ENCODE results near the gene SCUBE2.
"Not testable (repeated sequence)": the region's sequence is repeated elsewhere in the genome, so short reads cannot be mapped to it uniquely, and the experiment has no call there.

SCUBE2 gene

GRCh38 chr11:8985462-8985861 lies 105.9 kb downstream of the SCUBE2 start:
- no peak for DNase-seq (ENCODE audit: low read depth)
- H3K4me3 ChIP-seq (ENCODE audit: low read depth, low read length): no peak overlapping the region
- TF ChIP-seq CTCF (conservative IDR thresholded peaks at IDR 0.05; ENCODE audit: low read depth, low read length): no peak

DNA sequence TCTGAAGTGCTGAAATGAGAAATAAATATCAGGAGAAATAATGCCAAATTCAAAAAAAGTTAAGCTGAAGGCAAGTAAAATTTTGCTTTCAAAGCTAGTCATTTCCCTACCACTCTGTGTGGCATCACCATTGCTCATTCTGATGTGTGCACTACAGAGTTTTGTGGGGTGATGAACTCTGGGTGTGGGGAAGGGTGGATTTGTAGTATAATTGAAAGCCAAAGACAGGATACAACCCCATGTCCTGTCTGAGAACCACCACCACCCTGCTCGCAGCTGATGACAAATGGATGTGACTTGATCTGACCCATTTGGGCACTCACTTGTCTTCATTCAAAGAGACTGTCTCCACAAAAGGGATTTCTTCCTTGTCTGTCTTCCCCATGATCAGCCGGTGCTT lies 107.8 kb downstream of the SCUBE2 start:
- no peak for DNase-seq (ENCODE audit: low read depth)
- no peak overlapping the region for H3K4me3 ChIP-seq (ENCODE audit: low read depth, low read length)
- TF ChIP-seq CTCF (conservative IDR thresholded peaks at IDR 0.05; ENCODE audit: low read depth, low read length): no peak

DNA sequence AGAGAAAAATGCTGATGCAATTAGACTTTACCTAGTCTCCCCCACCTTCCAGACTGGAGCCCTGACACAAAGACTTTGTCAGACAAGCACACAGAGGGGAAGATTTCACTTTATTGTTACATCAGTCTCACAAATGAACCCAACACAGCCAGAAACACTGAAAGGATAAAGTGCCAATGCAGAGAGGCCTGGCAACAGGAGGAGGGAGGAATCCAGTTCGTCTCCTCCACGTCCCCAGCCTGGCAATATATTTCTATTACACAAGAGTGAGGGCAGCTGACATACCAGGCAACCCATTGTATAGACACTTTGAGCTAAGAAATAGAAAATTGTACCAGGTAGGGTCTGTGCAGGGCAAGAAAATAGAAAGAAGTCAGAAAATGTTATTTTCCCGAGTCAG lies 110.9 kb downstream of the SCUBE2 start:
- H3K4me3 ChIP-seq (ENCODE audit: low read depth, low read length): no peak overlapping the region
- DNase-seq (ENCODE audit: low read depth): no peak
- TF ChIP-seq CTCF (conservative IDR thresholded peaks at IDR 0.05; ENCODE audit: low read depth, low read length): no peak

- H3K4me3 ChIP-seq (ENCODE audit: low read depth, low read length); DNase-seq (ENCODE audit: low read depth): not testable (repeated sequence)
Observed at GRCh38 chr11:8979365-8979764, 112.0 kb downstream of the SCUBE2 start.

- H3K4me3 ChIP-seq (ENCODE audit: low read depth, low read length): no peak overlapping the region
- DNase-seq (ENCODE audit: low read depth): no peak
- no peak for TF ChIP-seq CTCF (conservative IDR thresholded peaks at IDR 0.05; ENCODE audit: low read depth, low read length)
Observed at GRCh38 chr11:8973121-8973520, 118.3 kb downstream of the SCUBE2 start.

DNA sequence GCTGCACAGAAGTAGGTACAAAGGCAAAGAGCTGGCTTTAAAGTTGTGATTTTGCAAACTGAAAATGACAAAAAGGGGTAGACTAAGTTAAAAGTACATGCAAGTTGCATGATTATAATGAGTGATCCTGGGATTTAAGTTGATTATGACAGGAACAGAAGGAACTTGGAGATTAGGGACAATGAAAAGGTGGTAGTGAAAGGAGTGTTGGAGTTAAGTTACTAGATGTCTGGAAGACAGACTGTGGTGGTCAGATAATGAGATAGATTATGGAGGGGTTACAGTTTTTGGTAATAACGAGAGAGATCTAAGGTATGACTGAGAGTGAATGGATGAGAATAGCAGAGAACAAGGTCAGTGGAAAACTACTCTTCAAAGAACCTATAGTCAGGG lies 119.5 kb downstream of the SCUBE2 start:
- no peak overlapping the region for H3K4me3 ChIP-seq (ENCODE audit: low read depth, low read length)
- no peak for TF ChIP-seq CTCF (conservative IDR thresholded peaks at IDR 0.05; ENCODE audit: low read depth, low read length)
- DNase-seq (ENCODE audit: low read depth): no peak

GRCh38 chr11:8971196-8971923 lies 120.0 kb downstream of the SCUBE2 start:
- DNase-seq (ENCODE audit: low read depth): no peak
- no peak for TF ChIP-seq CTCF (conservative IDR thresholded peaks at IDR 0.05; ENCODE audit: low read depth, low read length)
- H3K4me3 ChIP-seq (ENCODE audit: low read depth, low read length): no peak overlapping the region
